GM19455 (cell line): ENCODE data around the gene ELOF1.

ENCODE experiments used
- ATAC-seq: cut with Tn5 transposase; IDR thresholded peaks from one replicate; pipeline ENCODE4 v1.9.1; 2021; ENCODE audit not compliant: unreplicated experiment

Gene ELOF1

GRCh38 chr19:11535792-11536595 is 23.0 kb downstream of the ELOF1 start:
- peak; percentile 70 for ATAC-seq

GRCh38 chr19:11534948-11535347 is 24.1 kb downstream of the ELOF1 start:
- no peak for ATAC-seq

GRCh38 chr19:11534538-11534937 is 24.5 kb downstream of the ELOF1 start:
- ATAC-seq: no peak

GRCh38 chr19:11530432-11530831 is 28.6 kb downstream of the ELOF1 start:
- no peak for ATAC-seq

GRCh38 chr19:11528551-11529341 is 30.3 kb downstream of the ELOF1 start, which contains the start of gene ECSIT:
Gene ECSIT (minus strand): TSS chr19:11529134. CDS start chr19:11519170, 9,964 bp downstream.
- peak; percentile 92 for ATAC-seq

GRCh38 chr19:11519138-11519537 is 39.9 kb downstream of the ELOF1 start:
- ATAC-seq: no peak

- no peak for ATAC-seq
Observed at GRCh38 chr19:11513946-11514345, 45.1 kb downstream of the ELOF1 start.

GRCh38 chr19:11510444-11510843 is 48.6 kb downstream of the ELOF1 start:
- ATAC-seq: no peak

GRCh38 chr19:11507370-11508078 is 51.5 kb downstream of the ELOF1 start:
- no peak for ATAC-seq

- no peak for ATAC-seq
Observed at GRCh38 chr19:11506967-11507366, 52.1 kb downstream of the ELOF1 start.

GRCh38 chr19:11506101-11506555 is 52.9 kb downstream of the ELOF1 start:
- peak; percentile 29 for ATAC-seq

- peak; percentile 57 for ATAC-seq
Observed at GRCh38 chr19:11505504-11506100, 53.4 kb downstream of the ELOF1 start, which contains the start of gene ZNF653. Gene ZNF653 (minus strand): TSS chr19:11505839. CDS start chr19:11505786, 53 bp downstream.

- ATAC-seq: peak; percentile 79
Observed at GRCh38 chr19:11505032-11505503, 54.0 kb downstream of the ELOF1 start.

GRCh38 chr19:11504502-11505031 is 54.5 kb downstream of the ELOF1 start:
- ATAC-seq: no peak
